Gastroesophageal sphincter (tissue), 4 donors: ENCODE measurements around the gene S100A16. TPM values are rescaled to one million over a fixed set of nuclear protein-coding genes. Genes with fewer than 3 reads are reported as not detected.

Source experiments
- ATAC-seq: fragments of 150-250 bp; one replicate; pipeline ENCODE4 v1.9.1; 2016; ENCODE audit warnings: mild to moderate bottlenecking, moderate library complexity
- H3K27ac ChIP-seq, 4 donors: fragments of 200-600 bp; sonication (generic) in 3 of 4; 1 replicate in 3 of 4; 2 replicates in 1 of 4; pipeline ENCODE4 v1.5.1; 2016 to 2019
- H3K27me3 ChIP-seq: fragments of 200-600 bp; sonication (generic); one replicate; pipeline ENCODE4 v1.5.1; 2019
- H3K36me3 ChIP-seq, 2 donors: fragments of 200-600 bp; sonication (generic); one replicate each; pipeline ENCODE4 v1.5.1; 2019; ENCODE audit warnings: control low read depth in 1 of 2
- H3K4me1 ChIP-seq, 3 donors: fragments of 200-600 bp; sonication (generic); 1 replicate in 2 of 3; 2 replicates in 1 of 3; pipeline ENCODE4 v1.5.1; 2016 to 2019; ENCODE audit warnings: control low read depth in 2 of 3
- H3K4me3 ChIP-seq, 2 donors: fragments of 200-600 bp; sonication (generic); one replicate each; pipeline ENCODE4 v1.5.1; 2019; ENCODE audit warnings: mild to moderate bottlenecking in 1 of 2, moderate library complexity in 1 of 2
- H3K9me3 ChIP-seq, 3 donors: fragments of 200-600 bp; sonication (generic); one replicate each; pipeline ENCODE4 v1.5.1; 2017 to 2019; ENCODE audit warnings: control low read depth in 2 of 3
- CTCF ChIP-seq, 4 experiments: fragments of 200-600 bp in 2 of 4; fragments of 450-650 bp in 2 of 4; sonication (generic) in 1 of 4; IDR thresholded peaks; one replicate each; pipeline ENCODE4 v1.5.1; 2017 to 2019; ENCODE audit warnings: antibody characterized with exemption in 4 of 4, mild to moderate bottlenecking in 2 of 4, moderate library complexity in 2 of 4
- EP300 ChIP-seq: sonication (generic); formaldehyde crosslinking; IDR thresholded peaks from one replicate; pipeline ENCODE4 v1.6.1; 2017; ENCODE audit warnings: antibody characterized with exemption, mild to moderate bottlenecking
- POLR2A ChIP-seq, 2 donors: fragments of 450-650 bp; IDR thresholded peaks; one replicate each; pipeline ENCODE4 v1.6.1; 2017; ENCODE audit warnings: antibody characterized with exemption in 2 of 2, mild to moderate bottlenecking in 2 of 2, moderate library complexity in 1 of 2
- POLR2AphosphoS5 ChIP-seq: sonication (generic); formaldehyde crosslinking; IDR thresholded peaks from one replicate; pipeline ENCODE4 v1.6.1; 2017; ENCODE audit warnings: antibody characterized with exemption
- WGBS, 2 donors: methylation state at CpG; one replicate each; pipeline ENCODE4 v1.1.5; 2018; ENCODE audit warnings: low coverage in 1 of 2; 5-methylcytosine and 5-hydroxymethylcytosine counted together
- total RNA-seq, 4 donors: library from RNA; depleted of rRNA; stranded (reverse); fragments of >200 nt; gene quantifications; one replicate each; pipeline ENCODE4 v1.1.0, GENCODE V29; 2016

Gene S100A16
- total RNA-seq, 4 donors from 2014 or later: 49.7 to 121 (median 71.5) TPM

- Histone ChIP-seq H3K27ac (peak overlapping the region in 3 of 4 donors; percentile 86 to 90 (median 86)), H3K4me3 (peak overlapping the region in 1 of 2 donors; percentile 70), H3K9me3 (no peaks in the 10 kb centered on the region), H3K4me1 (peaks cover 0 to 60% (median 28%) of the 10 kb centered on the region in 3 donors), H3K36me3 (peaks cover 0 to 23% of the 10 kb centered on the region in 2 donors), H3K27me3 (no peaks in the 10 kb centered on the region)
- WGBS, 2 donors: 60% methylated on average over 1 of the region's 7 CpGs; no CpG with 5 or more reads in 1 of the 2 donors
- no peak for TF ChIP-seq POLR2A (IDR thresholded peaks at IDR 0.05)
- no peak for TF ChIP-seq EP300
- no peak for TF ChIP-seq POLR2AphosphoS5
- TF ChIP-seq CTCF (IDR thresholded peaks at IDR 0.05): no peak
- ATAC-seq: no peak
Measured at GRCh38 chr1:153610811-153611301, 2.1 kb downstream of the S100A16 start.

- ATAC-seq: no peak
- Histone ChIP-seq H3K27ac (peak overlapping the region in 3 of 4 donors; percentile 86 to 90 (median 86)), H3K27me3 (no peaks in the 10 kb centered on the region), H3K4me3 (no peak overlapping the region), H3K9me3 (no peaks in the 10 kb centered on the region), H3K36me3 (peaks cover 0 to 29% of the 10 kb centered on the region in 2 donors), H3K4me1 (peaks cover 0 to 60% (median 28%) of the 10 kb centered on the region in 3 donors)
- 63% methylated on average over 1 of the region's 4 CpGs; no CpG with 5 or more reads in 1 of the 2 donors for WGBS, 2 donors
- no peak for TF ChIP-seq EP300
- TF ChIP-seq POLR2A (IDR thresholded peaks at IDR 0.05): no peak
- TF ChIP-seq CTCF (IDR thresholded peaks at IDR 0.05): no peak
- TF ChIP-seq POLR2AphosphoS5: no peak
Measured at GRCh38 chr1:153610334-153610733, 2.6 kb downstream of the S100A16 start.

GRCh38 chr1:153609585-153609907 is 3.4 kb downstream of the S100A16 start:
- Histone ChIP-seq H3K27me3 (no peaks in the 10 kb centered on the region), H3K9me3 (no peaks in the 10 kb centered on the region), H3K4me1 (peaks cover 0 to 60% (median 28%) of the 10 kb centered on the region in 3 donors), H3K36me3 (peaks cover 0 to 32% of the 10 kb centered on the region in 2 donors), H3K27ac (peak overlapping the region; percentile 30 to 90 (median 86)), H3K4me3 (peak overlapping the region in 1 of 2 donors; percentile 49)
- ATAC-seq: no peak
- TF ChIP-seq POLR2AphosphoS5 (no peak), POLR2A (IDR thresholded peaks at IDR 0.05) (no peak), CTCF (IDR thresholded peaks at IDR 0.05) (no peak)
- WGBS, 2 donors: 50 to 88% methylated on average over 3 to 6 of the region's 6 CpGs

GRCh38 chr1:153608742-153609584 is 4.0 kb downstream of the S100A16 start:
- Histone ChIP-seq H3K36me3 (peaks cover 0 to 32% of the 10 kb centered on the region in 2 donors), H3K27ac (peak overlapping the region; percentile 30 to 90 (median 86)), H3K9me3 (no peaks in the 10 kb centered on the region), H3K4me3 (peak overlapping the region in 1 of 2 donors; percentile 49), H3K4me1 (peaks cover 0 to 60% (median 28%) of the 10 kb centered on the region in 3 donors), H3K27me3 (no peaks in the 10 kb centered on the region)
- no peak for TF ChIP-seq POLR2A (IDR thresholded peaks at IDR 0.05)
- peak; percentile 71 for TF ChIP-seq POLR2AphosphoS5
- peak; percentile 73 for ATAC-seq
- 48 to 60% methylated on average over 7 to 12 of the region's 19 CpGs for WGBS, 2 donors

GRCh38 chr1:153608089-153608682 is 4.8 kb downstream of the S100A16 start:
- Histone ChIP-seq H3K36me3 (peaks cover 0 to 32% of the 10 kb centered on the region in 2 donors), H3K27me3 (no peaks in the 10 kb centered on the region), H3K27ac (peak overlapping the region in 3 of 4 donors; percentile 86 to 90 (median 86)), H3K4me1 (peaks cover 0 to 54% (median 26%) of the 10 kb centered on the region in 3 donors), H3K9me3 (no peaks in the 10 kb centered on the region), H3K4me3 (peak overlapping the region; percentile 5 to 49)
- TF ChIP-seq CTCF (IDR thresholded peaks at IDR 0.05) (no peak), POLR2AphosphoS5 (no peak), POLR2A (IDR thresholded peaks at IDR 0.05) (no peak), EP300 (no peak)
- WGBS, 2 donors: 60% methylated on average over 1 of the region's 7 CpGs; no CpG with 5 or more reads in 1 of the 2 donors
- ATAC-seq: no peak
